CD4-positive, alpha-beta T cell treated with Interferon gamma for 1 hour (primary cell): ENCODE results near the gene NEK2.
A peak's percentile ranks its signal among the peaks of the same experiment; 100 is the strongest.
"Not testable (repeated sequence)": the region's sequence is repeated elsewhere in the genome, so short reads cannot be mapped to it uniquely, and the experiment has no call there.

ENCODE experiments used
- DNase-seq: peaks from one replicate; pipeline ENCODE4 v3.0.0-alpha.2; 2020

Gene NEK2

DNA sequence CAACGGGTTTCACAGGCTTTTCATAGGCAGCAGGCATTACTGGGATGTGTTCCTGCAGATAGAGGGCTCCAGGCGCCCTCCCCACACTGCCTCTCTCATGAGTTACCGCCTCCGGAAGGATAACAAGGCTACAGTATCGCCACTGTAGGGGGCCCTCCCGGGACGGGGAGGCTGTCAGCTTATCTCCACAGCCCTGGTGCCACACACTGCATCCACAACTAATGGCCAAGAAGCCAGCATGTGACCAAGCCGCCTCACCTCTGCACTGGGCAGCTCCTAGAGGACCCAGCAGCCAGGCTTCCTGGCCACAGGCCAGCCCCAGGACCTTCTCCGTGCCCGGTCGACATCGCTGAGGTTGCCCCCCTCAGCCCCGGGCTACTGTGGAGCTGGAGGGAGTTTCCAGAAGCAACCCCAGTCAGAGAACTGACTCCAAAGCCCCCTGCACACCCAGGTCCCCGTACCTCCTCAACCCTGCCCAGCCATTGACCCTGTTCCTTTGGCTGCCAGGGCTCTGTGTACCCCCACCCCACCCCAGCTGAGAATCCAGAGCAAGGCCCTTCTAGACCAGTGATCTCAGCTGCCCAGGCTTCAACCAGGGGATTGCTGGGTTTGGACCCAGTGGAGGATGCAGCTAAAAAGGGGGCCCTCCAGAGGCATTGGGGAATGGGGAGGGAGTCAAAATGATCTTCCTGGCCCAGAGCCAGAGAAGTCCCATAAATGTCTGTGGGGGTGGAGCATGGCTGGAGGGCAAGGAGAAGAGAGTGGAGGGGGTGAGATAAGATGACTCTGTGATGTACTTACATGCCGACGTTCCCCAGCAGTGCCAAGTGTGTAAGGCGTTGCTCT is 45.0 kb downstream of the NEK2 start:
- DNase-seq = no peak

- no peak for DNase-seq
These were observed 47.0 kb downstream of the NEK2 start for GRCh38 chr1:211628417-211628816.

DNA sequence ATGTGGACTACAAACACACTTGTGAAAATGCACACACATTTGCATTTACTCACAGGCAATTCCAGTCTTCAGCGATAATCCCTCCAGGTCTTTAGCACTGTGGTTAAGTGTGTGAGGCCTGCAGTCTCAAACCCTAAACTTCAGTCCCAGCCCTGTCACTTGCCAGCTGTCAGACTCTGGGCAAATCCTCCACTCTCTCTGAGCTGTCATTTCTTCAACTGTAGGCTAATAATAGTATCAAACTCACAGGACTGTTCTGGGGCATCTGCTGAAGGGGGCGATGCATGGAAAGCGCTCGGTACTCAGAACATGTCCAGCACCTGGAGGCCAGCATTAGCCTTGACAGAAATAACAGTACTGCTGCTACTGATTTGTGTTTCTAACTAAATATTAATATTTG is 48.2 kb downstream of the NEK2 start:
- DNase-seq = no peak

DNA sequence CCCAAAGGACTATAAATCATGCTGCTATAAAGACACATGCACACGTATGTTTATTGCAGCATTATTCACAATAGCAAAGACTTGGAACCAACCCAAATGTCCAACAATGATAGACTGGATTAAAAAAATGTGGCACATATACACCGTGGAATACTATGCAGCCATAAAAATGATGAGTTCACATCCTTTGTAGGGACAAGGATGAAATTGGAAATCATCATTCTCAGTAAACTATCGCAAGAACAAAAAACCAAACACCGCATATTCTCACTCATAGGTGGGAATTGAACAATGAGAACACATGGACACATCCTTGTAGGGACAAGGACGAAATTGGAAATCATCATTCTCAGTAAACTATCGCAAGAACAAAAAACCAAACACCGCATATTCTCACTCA is 49.6 kb downstream of the NEK2 start:
- not testable (repeated sequence) for DNase-seq

GRCh38 chr1:211625040-211625439 is 50.4 kb downstream of the NEK2 start:
- DNase-seq = peak; percentile 58

GRCh38 chr1:211623515-211623914 is 51.9 kb downstream of the NEK2 start:
- no peak for DNase-seq

GRCh38 chr1:211621447-211622198 is 53.8 kb downstream of the NEK2 start:
- DNase-seq = no peak

DNA sequence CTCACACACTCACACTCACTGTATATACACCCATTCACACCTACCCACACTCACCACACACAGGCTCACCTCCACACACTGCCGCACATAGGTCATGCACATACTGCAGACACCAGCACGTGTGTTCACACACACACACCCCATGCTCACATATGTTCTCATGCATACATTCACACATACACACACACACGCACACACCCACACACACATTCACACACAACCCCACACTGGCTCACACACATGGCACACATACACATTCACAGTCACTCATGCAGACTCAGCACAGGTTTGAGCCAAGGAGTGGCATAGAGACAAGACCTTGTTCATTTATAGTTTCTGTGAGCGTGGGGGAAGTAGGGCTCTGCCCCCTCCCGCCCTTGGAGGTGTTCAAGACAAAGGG is 55.3 kb downstream of the NEK2 start:
- DNase-seq = no peak

- no peak for DNase-seq
These were observed 56.1 kb downstream of the NEK2 start for GRCh38 chr1:211619033-211619996.

DNA sequence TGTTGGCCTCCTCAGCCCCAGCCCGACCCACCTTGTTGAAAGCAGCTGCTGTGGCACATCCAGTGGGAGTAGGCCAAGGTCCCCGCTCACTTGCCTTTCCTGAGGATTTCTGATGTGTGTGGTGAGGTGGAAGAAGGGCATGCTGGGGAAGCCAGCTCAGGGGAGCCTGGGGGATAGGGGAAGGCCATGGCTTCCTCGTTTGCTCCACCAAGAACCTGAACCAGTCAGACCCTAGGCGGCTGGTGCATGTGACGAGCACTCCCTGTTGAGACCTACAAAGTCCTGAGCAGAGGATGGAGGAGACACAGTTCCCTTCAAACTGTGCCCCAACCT is 58.5 kb downstream of the NEK2 start:
- DNase-seq = no peak

DNA sequence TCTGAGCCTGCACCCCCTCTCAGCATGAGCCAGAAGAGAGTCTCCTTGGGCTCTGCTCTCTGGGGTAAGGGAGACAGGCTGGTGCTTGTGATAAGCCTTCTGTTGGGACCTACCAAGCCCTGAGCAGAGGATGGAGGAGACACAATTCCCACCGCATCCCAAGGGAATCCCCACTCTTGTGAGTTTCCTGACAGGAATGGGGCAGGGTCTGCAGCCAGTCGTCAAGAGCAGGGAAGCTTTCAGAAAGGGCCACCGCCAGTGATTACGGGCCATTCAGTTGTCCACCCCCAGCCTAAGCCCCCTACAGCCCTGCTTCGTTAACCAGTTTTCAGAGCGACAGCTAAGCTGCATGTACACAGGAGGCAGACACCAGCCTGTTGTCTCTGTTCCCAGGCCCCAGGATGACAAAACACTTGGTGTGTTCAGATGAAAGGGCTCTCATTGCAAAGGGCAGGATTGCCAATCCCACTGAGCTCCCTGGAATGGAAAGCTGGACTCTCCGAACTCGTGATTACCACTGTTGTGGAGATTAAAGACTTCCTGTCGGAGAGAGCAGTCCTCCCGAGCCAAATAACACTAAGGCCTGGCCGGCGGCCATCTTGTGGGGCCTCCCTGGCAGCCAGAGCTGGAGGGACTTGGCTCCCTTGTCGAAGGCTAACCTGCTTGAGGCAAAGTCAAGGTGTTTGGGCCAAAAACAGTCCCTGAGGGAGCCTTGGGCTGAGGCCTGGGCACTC is 59.0 kb downstream of the NEK2 start:
- DNase-seq = no peak

DNA sequence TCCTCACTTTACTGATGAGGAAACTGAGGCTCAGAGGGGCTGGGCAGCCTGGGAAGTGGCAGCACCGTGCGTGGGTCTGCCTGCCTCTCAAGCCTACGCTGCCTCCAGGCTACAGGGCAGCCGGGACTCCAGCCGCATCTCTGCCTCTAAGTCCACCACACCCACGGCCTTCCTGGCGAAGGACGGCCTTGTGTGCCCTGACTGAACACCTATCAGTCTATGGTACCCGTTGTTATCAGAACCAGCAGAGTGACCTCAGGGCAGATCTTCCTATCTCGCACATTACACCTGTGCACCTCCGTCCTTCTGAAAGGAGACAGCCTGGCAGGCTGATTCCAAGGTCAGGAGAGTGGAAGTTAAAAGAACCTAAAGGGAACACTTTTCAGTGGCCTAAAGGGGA is 60.8 kb downstream of the NEK2 start:
- DNase-seq = no peak

DNA sequence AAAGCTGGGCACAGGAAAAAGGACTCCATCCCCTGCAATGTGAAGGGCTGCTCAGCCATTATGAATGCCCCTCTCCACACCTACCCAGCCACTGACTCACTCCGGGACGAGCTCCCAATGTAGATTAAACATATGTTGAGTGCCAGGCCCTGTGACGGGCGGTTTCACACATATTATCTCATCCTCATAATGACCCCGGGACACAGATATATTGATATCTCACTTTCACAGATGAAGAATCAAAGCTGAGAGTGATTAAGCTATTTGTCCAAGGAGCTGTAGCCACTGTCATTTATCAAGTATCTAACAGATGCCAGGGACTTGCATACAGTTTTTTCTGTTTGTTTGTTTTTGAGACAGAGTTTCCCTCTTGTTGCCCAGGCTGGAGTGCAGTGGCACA is 61.5 kb downstream of the NEK2 start:
- DNase-seq = no peak

DNA sequence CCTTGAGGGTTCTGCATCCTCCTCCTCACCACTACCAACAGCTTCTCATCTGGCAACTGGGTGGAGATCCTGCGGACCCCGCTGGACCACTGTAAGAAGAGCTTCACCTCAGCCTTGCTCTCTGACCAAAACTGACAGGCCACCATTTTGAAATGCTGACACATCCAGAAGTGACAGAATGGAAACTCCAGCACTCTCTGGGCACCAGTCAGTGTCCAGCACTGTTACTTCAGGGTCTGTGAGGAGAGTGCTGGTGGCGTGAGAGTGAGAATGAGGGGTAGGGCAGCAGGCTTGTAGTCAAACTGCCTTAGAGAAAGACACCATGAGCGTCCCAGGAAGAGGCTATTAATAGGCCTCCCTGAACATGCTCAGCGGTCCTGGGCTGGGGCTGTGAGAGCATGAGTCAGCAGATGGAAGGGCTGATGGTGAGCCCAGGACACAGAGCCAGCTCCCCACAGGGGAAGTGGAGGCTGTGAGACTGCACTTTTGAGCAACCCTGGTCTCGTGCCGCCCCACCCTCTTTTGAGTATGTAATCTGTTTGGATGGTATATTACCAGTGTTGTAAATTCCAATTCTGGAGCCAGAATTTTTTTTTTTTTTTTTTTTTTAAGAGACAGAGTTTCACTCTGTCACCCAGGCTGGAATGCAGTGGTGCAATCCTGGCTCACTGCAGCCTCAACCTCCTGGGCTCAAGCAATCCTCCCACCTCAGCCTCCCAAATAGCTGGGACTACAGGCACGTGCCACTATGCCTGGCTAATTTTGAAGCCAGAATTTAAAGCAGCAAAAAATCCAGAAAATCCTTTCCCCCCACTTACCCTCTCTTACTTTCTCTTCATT is 62.1 kb downstream of the NEK2 start:
- peak; percentile 71 for DNase-seq

DNA sequence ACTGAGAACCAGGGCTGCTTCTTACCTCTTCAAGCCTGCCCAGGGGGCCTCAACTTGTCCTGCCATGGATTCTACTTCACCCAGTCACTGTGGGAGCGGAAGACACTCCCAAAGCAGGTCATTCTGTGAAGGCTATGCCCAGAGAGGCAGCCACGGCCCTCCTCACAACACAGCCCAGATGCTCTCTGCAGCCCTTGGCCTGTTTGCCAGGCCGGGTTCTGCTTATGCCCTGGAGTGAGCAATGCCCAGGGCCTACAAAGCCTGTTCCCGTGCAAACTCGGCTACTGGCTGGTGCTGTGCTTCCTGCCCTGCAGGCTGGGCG is 62.7 kb downstream of the NEK2 start:
- DNase-seq = no peak
